Measurements from ENCODE around the gene RRM2.

DNA sequence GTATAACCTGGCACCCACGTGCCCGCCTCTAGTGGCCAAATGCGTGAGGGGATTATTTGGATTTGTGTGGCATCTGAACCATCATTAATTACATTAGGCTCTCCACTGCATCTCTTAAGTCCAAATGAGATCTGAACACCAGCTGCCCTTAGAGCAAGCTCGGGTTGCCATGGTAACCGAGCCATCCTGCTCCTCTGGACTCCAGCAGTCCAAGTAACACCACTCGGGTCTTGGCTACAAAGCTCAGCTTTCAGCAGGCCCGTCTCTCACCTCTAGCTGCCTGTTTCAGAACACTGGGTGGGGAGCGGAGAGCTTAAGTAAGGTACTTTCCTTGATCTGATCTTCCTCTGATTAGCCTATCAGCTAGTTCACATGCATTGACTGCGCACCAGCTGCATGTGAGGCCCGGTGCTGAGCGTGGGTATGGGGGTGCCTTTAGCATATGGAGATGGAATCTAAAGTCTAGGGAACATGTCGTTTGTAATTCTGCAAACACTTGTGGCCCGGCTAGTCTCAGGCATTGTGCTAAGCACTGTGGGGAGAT lies 28.2 kb upstream of the RRM2 start:
- TF ChIP-seq EZH2 (IDR thresholded peaks at IDR 0.05; ENCODE audit: insufficient read depth, poor library complexity, severe bottlenecking) = no peak
- TF ChIP-seq EZH2phosphoT487 (IDR thresholded peaks at IDR 0.05; ENCODE audit: insufficient read depth, low read depth) = no peak

Measured in GM23248 (cell line).